Measurements from ENCODE around the gene PSD4.

Gene PSD4

DNA sequence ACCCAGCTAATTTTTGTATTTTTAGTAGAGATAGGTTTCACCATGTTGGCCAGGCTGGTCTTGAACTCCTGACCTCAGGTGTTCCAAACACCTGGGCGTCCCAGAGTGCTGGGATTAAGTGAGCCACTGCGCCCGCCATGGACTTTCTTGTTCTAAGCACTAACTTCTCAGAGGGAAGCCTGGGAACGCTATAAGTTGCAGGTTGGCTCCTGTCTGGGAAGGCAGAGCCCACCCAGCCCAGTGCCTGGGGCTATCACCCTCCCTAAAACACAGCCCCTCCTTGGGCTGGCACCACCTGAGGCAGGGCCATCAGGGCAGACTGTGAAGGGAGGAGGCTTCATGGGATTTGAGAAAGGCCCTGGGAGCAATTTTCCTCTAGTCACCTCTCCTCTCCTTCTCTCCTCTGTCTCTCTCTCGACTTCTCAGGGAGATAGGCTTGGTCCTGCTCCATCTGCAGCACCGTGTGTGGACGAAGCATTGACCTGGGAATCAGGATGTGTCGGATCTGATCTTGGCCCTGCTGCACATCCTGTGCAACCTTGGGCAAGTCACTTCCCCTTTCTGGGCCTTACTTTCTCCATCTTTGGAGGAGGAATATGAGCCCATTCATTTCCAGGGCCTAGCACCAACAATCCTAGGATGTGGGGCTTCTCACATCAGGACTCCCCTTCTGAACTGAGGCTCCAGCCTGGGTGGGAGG, 10.9 kb downstream of the PSD4 start:
- DNase-seq (ENCODE audit: low read depth in 2 of 2): no peak

DNA sequence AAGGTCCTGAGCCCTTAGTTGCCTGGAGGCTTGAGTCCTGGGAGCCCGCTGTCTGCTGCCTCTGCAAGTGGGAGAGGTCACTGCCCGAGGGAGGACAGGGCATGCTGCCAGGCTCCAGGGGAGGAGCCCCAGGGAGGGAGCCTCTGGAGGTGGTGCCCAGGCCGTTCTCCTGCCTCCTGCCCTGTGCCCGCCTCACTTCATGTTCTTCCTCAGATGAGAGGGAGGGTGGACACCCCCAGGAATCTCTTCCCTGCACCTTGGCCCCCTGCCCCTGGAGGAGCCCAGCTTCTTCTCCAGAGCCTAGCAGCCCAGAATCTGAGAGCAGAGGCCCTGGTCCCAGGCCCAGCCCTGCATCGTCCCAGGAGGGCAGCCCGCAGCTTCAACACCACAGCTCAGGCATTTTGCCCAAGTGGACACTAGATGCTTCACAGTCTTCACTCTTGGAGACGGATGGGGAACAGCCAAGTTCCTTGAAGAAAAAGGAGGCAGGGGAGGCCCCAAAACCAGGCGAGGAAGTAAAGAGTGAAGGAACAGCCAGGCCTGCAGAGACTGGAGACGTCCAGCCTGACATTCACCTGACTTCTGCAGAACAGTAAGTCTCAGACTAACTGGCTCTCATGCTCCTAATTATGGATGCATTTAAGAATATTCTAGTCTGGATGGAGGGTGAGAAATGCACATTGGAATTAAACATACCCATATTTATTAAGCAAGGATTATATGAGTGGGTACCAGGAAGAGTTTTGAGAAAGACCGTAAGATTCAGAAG, 12.1 kb downstream of the PSD4 start:
- no peak for DNase-seq (ENCODE audit: low read depth in 2 of 2)

DNA sequence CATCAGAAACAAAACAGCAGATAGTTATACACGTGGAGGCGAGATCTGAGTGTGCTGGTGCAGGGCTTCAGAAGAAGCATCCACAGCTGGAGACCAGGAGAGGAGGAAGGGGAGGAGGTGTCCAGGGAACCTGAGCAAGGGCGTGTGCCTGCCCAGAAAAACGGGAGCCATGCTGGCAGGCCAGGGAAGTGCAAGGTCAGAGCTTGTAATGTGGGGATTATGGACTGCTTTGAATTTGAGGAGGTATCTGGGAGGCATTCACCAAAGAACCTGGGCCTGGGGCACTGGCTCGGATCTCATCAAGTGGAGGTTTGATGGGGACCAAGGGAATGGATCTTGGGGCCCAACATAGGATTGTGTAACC, 12.6 kb downstream of the PSD4 start:
- no peak for DNase-seq (ENCODE audit: low read depth in 2 of 2)

DNA sequence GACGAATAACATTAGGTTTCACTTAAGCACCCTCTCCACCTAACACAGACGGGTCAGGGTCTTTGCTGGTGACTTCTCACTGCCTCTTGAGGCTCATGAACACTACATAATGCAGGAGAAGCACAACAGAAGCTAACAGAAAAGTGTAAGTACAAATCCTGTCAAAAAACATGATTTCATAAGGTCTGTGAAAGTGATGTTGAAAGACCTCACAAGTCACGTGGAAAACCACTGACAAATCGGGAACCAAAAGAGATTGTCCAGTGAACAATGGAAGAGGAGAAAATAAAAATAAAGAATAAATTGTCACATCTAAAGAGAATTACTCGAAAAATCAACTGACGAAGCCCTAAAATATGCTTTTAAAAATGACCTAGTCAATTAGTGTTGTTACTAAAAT, 14.0 kb downstream of the PSD4 start:
- no peak for DNase-seq (ENCODE audit: low read depth in 2 of 2)

DNA sequence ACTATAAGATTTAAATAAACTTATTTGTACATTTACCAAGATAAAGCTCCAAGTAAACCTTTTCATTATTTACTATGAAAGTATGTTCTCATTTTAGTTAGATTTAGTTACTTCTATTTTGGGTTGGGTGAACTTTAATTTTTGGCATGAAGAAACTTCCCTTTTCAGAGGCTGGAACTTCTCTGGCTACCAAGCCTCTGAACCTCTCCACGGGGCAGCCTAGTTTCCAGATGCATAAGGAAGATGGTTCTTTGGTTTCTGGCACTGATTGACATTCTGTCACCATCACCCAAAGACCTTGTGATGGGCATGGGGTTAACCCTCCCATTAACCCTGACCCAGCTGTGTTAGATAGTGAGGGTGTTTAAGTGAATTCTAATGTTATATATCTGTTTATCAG, 17.1 kb downstream of the PSD4 start:
- no peak for DNase-seq (ENCODE audit: low read depth in 2 of 2)

DNA sequence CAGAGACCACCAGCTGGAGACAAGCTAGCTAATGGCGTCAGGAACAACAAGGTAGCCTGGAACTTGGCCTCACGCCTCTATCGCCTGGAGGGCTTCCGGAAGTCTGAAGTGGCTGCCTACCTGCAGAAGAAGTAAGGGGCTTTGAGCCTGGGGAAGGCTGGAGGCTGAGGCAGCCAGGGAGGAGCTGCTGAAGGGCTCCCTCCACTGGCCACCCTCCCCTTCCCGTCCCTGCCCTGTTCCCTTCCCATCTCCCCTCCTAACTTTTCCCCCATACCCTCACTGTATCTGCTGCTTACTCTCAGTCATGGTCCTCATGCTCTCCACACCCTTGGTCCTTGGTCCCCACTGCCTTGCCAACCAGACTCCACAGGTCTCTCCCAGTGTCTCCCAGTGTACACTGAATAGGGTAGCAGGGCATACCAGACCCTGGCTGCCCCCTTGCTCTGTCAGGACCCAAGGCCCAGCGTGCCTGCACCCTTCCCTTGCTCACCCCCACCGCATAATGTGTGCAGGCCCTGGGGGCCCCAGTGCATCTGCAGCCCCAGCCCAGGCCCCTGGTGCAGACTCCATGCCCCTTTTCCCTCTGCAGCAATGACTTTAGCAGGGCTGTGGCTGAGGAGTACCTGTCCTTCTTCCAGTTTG, 18.8 kb downstream of the PSD4 start:
- DNase-seq (ENCODE audit: low read depth in 2 of 2): no peak

DNA sequence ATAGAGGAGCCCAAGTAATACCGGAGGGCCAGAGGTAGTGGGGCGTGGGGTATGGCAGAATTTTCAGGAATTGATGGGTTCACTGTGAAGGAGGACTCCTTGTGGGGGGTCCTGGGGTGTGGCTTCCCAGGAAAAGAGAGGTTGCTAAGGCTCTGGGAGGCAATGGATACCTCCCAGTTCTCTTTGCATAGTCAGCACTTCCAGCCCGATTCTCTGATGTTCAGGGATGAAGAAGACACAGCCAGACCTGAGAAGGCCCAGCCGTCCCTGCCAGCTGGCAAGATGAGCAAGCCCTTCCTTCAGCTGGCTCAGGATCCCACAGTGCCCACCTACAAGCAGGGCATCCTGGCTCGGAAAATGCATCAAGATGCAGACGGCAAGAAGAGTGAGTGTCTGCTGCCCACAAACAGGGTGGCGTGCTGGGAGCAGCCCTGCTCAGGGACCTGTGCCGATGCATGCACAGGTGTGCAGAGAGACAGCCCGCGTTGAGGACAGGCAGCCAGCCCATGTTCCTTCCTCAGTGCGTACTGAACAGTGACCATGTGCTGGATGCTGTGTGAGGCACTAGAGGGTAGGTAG, 22.2 kb downstream of the PSD4 start:
- no peak for DNase-seq (ENCODE audit: low read depth in 2 of 2)

DNA sequence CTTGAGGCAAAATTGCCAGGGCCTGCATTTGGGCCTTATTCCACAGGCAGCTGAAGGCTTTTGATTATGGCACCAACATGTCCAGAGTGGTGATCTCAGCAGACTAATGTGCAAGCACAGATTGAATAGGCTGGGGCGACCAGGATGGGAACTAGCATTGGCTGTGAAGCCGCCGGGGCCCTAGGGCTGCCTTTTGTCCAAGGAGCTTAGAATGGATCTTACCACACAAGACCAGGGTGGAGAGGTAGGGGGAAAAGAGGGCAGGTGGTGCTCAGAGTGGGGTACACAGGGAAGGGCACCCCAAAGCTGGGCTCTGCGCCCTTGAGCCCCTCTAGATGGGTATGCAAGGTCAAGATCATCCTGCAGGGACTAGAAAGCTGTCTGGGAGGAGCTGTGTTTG, 23.1 kb downstream of the PSD4 start:
- DNase-seq (ENCODE audit: low read depth in 2 of 2): no peak

DNA sequence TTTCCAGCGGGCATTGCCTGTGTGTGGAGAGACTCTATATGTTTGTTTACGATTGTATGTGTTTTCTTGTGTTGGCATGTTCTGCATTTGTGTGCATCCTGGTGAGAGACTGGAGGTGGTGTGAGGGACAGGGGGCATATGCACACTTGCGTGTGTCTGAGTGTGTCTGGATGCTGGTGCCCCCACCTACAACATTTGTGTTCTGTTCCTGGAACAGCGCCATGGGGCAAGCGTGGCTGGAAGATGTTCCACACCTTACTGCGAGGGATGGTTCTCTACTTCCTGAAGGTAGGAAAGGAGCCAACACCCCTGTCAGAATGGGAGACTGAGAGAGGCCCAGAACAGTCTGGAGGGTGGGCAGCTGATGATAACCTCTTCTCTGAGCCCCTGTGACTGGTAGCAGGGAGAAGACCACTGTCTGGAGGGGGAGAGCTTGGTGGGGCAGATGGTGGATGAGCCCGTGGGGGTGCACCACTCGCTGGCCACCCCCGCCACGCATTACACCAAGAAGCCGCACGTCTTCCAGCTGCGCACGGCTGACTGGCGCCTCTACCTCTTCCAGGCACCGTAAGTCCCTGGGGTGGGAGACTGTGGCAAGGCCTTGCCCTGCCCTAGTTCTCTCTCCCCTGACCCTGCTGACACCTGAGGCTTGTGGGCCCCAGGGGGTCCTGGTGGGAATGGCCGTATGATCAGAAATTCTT, 23.7 kb downstream of the PSD4 start:
- no peak for DNase-seq (ENCODE audit: low read depth in 2 of 2)

DNA sequence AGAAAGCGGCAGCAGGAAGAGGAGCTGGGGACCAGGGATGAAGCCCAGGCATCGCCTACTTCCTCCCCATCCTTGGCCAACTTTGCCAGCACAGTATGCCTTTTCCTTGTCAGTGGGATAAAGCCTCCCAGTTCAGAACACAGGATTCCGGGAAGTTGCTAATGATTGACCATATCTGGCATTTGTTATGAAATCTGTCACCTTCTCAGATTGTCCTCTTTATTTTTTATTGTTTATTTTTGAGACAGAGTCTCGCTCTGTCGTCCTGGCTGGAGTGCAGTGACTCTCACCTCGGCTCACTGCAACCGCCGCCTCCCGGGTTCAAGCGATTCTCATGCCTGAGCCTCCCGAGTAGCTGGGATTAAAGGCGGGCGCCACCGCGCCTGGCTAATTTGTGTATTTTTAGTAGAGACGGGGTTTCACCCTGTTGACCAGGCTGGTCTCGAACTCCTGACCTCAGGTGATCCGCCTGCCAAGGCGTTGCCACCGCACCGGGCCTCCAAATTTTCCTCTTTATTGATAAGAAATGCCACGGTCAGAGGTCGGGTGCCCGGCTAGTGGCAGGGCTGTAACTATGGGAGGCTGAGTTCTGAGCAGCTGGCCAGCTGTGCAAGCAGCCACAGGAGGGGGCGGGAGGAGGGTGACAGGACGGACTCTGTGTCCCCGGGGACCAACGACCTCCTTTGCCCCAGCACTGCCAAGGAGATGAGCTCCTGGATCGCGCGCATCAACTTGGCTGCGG, 24.4 kb downstream of the PSD4 start:
- no peak for DNase-seq (ENCODE audit: low read depth in 2 of 2)

DNA sequence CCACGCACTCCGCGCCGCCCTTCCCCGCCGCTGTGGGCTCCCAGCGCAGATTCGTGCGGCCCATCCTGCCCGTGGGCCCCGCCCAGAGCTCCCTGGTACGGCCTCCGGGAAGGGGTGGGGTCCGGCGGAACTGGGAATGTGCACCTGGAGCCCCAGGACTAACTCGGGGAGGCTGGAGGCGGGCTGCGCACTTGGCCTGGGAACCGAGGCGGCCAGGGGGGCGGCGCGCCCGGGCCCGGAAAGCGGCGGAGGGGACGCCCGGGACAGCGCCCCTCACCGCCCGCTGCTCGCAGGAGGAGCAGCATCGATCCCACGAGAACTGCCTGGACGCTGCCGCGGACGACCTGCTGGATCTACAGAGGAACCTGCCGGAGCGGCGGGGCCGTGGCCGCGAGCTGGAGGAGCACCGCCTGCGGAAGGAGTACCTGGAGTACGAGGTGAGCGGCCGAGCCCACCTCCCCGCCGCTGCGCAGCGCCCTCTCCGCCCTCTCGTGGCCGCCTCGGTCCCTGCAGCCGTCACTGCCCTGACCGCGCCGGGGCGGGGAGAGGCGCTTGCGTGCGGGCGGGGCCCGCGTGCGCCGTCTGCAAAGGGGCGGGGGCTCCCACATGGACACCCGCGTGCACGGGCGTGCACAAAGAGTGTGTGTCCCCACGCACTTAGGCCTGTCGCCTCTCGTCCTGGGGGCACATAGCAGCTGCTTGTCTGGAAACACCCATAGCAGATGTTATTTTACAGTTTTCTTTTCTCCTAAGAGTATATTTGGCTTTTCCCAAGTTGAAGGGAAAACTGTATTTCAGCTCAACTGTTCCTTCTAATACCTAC, 25.2 kb downstream of the PSD4 start:
- peak; percentile 66 to 69 for DNase-seq (ENCODE audit: low read depth in 2 of 2)

DNA sequence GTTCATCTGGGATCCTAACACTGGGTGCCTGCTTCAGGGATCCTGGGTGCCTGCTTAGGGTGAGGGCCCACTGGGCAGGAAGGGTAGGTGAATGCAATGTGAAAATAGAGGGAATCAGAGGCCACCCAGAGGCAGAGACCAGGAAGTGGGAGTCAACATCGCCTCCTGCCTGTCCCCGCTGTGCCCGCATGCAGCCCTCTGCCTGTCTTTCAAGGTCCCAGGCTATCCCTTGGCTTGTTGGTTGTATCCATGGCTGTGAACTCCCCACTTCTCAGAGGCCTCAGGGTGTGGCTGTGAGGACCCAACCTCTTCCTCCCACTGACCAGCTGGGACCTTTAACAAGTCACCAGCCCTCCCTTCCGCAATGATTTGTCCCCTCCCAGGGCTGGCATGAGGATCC, 26.5 kb downstream of the PSD4 start:
- no peak for DNase-seq (ENCODE audit: low read depth in 2 of 2)

DNA sequence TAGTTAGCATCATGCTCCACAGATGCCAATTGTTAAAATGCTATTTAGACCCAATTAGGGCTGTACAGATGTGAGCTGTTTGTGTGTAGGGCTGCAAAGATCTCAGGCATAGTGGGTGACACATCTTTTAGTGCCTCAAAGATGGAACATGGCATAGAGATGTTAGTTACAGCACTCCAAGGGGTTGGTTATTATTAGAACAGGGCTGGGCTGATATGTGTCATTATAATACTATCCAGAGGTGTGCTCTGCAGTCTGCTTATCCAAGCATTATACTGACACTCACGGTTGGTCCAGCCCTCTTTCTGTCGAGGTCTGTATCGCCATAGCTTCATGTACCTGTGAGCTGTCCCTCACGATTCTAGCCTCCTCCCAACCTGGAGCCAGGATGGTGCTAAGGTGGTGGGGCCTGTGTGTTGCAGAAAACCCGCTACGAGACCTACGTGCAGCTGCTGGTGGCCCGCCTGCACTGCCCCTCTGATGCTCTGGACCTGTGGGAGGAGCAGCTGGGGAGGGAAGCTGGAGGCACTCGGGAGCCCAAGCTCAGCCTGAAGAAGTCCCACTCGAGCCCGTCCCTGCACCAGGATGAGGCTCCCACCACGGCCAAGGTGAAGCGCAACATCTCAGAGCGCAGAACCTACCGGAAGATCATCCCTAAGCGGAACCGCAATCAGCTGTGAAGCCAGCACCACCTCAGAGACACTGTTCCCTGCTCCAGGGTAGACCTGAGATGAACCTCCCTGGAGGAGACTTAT, 27.1 kb downstream of the PSD4 start:
- DNase-seq (ENCODE audit: low read depth in 2 of 2): no peak

DNA sequence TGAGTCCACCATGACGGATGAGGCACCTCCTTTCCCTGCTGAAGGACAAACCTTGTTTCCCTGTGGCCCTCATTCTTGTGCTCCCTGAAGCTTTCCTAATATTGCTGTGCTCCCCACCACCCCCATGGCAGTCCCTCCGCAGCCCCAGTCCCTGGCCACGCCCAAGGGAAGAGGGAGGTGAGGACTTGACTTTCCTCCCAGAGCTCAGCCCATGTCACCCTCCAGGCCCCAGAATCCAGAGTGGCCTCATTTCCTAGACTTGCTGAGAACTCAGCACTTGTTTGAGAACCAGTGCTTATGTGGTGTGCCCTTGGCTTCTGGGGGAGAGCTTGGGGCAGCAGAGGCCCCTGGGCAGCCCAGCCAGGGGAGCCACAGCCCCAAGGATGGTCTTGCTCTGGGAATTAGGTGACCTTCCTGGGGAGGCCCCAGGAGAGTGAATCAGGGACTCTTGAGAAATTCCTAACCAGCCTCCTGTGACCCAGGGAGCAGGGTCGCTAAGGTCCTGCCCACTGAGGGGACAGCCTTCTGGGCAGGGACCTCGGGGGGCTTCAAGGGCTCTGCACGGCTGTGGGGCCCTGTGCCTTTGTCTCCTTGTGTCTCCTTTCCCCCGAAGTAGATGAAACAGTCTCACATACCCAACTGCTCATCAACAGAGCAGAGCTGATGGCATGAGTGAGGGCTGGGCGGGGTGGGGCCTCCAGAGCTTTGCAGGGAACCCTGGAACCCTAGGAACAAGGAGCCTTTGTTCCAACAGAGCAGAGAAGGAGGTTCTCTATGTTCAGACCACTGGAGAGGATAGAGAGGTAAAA, 27.9 kb downstream of the PSD4 start:
- no peak for DNase-seq (ENCODE audit: low read depth in 2 of 2)

DNA sequence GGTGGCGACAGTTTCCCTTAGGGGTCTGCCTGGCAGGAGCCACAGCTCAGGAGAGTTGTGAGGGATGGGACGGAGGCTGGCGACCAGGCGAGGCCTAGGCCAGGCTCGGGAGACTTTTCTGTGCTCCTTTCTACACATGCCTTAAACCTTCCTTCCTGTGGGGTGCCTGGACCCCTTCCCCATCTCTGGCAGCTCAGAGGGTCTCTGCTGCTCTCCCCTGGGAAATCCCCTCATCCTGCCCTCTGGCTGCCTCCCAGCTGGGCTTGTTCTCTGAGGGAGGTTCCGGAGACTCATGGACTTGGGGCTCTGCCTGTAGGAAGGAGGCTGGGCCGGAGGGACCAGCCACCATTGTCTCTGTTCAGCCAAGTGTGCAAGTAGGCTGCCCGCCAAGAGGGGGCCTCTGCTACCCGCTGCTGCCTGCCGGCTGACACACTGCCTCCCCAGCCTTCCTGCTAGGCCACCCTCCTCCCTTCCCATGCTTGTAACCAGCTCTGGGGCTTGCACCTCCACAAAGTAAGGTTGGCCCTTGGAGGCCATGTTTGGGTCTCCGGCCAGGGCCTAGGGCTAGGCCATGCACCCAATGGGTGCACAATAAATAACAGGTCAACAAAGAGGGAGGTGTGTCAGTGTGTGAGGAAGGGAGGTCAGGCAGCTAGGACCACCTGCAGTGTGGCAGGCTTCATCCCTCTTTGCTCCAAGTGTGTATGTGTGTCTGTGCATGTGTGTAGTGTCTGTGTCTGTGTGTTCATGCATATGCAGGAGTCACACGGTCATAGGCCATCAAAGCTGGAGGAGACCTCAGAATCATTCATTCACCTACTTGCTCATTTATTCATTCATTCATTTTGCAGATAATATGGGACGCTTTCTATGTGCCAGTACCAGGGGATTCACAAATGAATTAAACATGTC, 28.8 kb downstream of the PSD4 start:
- DNase-seq (ENCODE audit: low read depth in 2 of 2): no peak

DNA sequence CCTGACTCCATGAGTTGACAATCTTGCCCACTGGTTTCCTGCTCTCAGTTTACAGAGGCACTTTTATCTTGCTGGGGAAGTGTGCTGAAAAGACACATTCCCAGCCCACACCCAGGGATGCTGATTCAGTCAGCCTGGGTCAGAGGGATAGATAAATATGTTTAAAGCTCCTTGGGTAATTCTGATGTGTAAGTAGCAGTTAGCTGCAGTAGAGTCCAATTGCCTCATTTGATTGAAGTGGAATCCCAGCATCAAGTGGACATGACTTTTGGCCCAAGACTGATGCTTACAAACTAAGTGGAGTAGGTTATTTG, 29.4 kb downstream of the PSD4 start:
- DNase-seq (ENCODE audit: low read depth in 2 of 2): no peak

DNA sequence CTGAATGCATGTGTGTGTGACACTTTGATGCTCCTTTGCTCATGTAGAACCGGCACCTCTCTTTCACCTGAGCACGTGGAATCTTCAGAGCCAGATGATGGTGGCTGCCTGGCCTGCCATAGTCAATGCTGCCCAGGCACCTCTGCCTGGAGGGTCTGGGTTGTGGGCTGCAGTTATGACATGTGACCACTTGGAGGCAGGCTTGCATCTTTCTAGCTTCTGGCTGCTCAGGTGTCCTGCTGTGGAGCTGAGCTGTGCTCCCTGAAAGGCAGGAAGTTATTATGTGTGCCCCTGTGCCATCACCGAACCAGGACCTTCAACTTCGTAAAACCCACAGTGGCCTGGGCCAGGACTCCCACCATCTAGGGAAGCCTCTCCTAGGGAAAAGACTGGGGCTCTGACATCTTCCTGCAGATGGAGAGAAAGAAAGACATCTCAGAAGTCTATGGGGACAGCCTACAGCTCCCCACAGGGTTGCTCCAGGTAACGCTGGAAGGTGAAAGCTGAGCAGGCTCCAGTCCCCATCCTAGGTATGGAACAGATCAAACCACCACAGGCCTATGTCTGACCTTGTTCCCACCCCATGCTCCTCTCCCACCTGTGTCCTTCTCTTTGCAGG, 30.2 kb downstream of the PSD4 start:
- peak; percentile 63 to 67 for DNase-seq (ENCODE audit: low read depth in 2 of 2)

DNA sequence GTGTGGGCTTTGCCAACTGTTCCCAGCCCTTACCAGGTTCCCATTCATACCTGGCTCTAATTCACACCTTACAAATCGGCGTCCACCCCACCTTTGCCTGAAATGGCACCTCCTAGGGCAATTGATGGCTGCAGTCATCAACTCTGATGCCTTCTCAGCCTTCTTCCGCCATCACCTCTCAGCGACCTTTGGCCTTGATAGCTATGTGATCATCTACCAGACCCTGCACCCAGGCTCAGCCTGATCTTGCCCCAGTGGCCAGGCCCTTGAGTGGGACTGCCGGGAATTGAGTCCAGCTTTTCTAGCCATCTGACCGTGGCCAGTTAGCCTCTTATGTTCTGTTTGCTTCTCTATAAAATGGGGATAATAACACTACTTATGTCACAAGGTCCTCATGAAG, 32.5 kb downstream of the PSD4 start:
- no peak for DNase-seq (ENCODE audit: low read depth in 2 of 2)
